GM06990 (cell line): Measurements from ENCODE around the gene DND1.
"Not testable (repeated sequence)": the region's sequence is repeated elsewhere in the genome, so short reads cannot be mapped to it uniquely, and the experiment has no call there.

Experiments
- DNase-seq: peaks from one replicate; pipeline ENCODE4 v3.0.0-alpha.2; 2011; ENCODE audit not compliant: insufficient read length; ENCODE audit errors: extremely low read depth
- H3K27me3 ChIP-seq: replicated peaks from 2 replicates; pipeline ENCODE4 v1.6.0; 2011; ENCODE audit warnings: low read length; ENCODE audit not compliant: control insufficient read depth, insufficient read depth
- H3K36me3 ChIP-seq: 2 replicates; pipeline ENCODE4 v1.5.1; 2011; ENCODE audit warnings: low read length; ENCODE audit not compliant: control insufficient read depth, insufficient read depth
- H3K4me3 ChIP-seq: replicated peaks from 2 replicates; pipeline ENCODE4 v1.5.1; 2011; ENCODE audit warnings: low read depth, mild to moderate bottlenecking, control low read depth, low read length
- CTCF ChIP-seq: IDR thresholded peaks from 2 replicates; pipeline ENCODE4 v1.5.1; 2011; ENCODE audit warnings: low read length, control low read depth, mild to moderate bottlenecking, inconsistent platforms; ENCODE audit not compliant: insufficient read depth, poor library complexity, severe bottlenecking

The DND1 gene

GRCh38 chr5:140674629-140675028, 1.3 kb upstream of the DND1 start:
- TF ChIP-seq CTCF = no peak
- Histone ChIP-seq H3K36me3 (peaks cover 41% of the 10 kb centered on the region), H3K4me3 (no peak overlapping the region), H3K27me3 (no peaks in the 10 kb centered on the region)
- no peak for DNase-seq

- no peaks in the 10 kb centered on the region for H3K27me3 ChIP-seq
- TF ChIP-seq CTCF = no peak
- peaks cover 44% of the 10 kb centered on the region for H3K36me3 ChIP-seq
- no peak for DNase-seq
- H3K4me3 ChIP-seq = no peak overlapping the region
Measured at GRCh38 chr5:140674211-140674610, 835 bp upstream of the DND1 start.

GRCh38 chr5:140672455-140673186, 755 bp downstream of the DND1 start:
- Histone ChIP-seq H3K4me3 (no peak overlapping the region), H3K27me3 (no peaks in the 10 kb centered on the region), H3K36me3 (peaks cover 51% of the 10 kb centered on the region)
- no peak for TF ChIP-seq CTCF
- DNase-seq = peak; percentile 26

- Histone ChIP-seq H3K36me3 (peaks cover 42% of the 10 kb centered on the region), H3K4me3 (no peak overlapping the region), H3K27me3 (no peaks in the 10 kb centered on the region)
- TF ChIP-seq CTCF = no peak
- no peak for DNase-seq
Measured at GRCh38 chr5:140671472-140672125, 1.8 kb downstream of the DND1 start.

- not testable (repeated sequence) for H3K4me3 ChIP-seq, DNase-seq, H3K27me3 ChIP-seq
- H3K36me3 ChIP-seq = peaks cover 39% of the 10 kb centered on the region
Measured at GRCh38 chr5:140671035-140671434, 2.3 kb downstream of the DND1 start.

GRCh38 chr5:140664359-140665119, 8.8 kb downstream of the DND1 start, which contains the start of gene WDR55:
WDR55 (plus strand) TSS chr5:140664904; CDS start chr5:140664913, 9 bp downstream.
- Histone ChIP-seq H3K36me3 (peaks cover 31% of the 10 kb centered on the region), H3K4me3 (peak within 1 kb of the TSS; percentile 79), H3K27me3 (no peaks in the 10 kb centered on the region)
- peak; percentile 92 for DNase-seq
- no peak for TF ChIP-seq CTCF
